SH-SY5Y (cell line): ENCODE data around the gene SETD4.

Experiments used
- GATA2 ChIP-seq: IDR thresholded peaks from 2 replicates; pipeline ENCODE4 v1.6.1; 2011; ENCODE audit warnings: mild to moderate bottlenecking, low read depth, low read length
- GATA3 ChIP-seq: IDR thresholded peaks from 2 replicates; pipeline ENCODE4 v1.6.1; 2011; ENCODE audit warnings: low read depth, mild to moderate bottlenecking, low read length, moderate library complexity

DNA sequence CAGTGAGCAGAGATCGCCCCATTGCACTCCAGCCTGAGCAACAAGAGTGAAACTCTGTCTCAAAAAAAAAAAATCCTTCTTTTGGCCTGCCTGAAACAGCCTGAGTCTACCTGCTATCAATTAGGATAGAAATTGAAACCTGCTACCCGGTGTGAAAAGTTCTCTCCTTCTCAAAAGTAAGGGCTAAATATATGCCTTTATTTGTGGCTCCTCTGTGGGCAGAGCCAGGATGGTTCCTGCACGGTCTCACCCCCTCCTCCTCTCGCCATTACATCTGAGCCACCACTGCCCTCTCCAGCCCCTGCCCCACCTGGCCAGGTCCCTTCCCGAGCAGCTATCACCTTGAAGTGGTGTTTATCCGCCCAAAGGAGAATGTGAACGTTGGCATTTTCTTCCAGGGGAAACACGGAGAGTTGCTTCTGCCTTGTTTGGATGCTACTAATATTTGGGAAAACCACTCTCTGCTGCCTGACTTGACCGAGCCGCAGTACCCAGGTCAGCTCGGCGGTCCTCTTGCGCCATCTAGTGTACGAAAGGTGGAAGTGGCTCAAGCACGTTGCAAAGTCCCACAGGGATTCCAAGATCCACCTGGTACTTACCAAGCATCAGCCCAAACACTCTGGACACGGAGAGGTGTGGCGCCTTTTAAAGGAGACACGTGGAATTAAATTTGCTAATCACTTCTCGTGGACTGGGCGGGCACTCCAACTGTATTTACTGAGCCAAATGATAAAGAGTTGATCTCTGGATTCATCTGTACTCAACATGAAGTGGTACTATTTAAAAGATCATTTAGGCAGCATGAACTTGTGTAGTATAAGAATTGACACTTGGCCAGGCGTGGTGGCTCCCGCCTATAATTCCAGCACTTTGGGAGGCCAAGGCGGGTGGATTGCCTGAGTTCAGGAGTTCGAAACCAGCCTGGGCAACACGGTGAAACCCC is 31.9 kb downstream of the SETD4 start:
- no peak for TF ChIP-seq GATA3
- no peak for TF ChIP-seq GATA2
